H1 (cell line): ENCODE results near the gene POC1B. TPM values are rescaled to one million over a fixed set of nuclear protein-coding genes. Genes with fewer than 3 reads are reported as not detected.

ENCODE experiments used
- CTCF ChIA-PET: fragments of 300-600 bp; sonication (Branson Sonifier 250); formaldehyde crosslinking; loops from one replicate; lab custom pipeline; 2021; ENCODE audit not compliant: partially characterized antibody; lab: Charles Lee
- POLR2A ChIA-PET: fragments of 300-600 bp; sonication (Branson Sonifier 250); formaldehyde crosslinking; loops from one replicate; lab custom pipeline; 2021; ENCODE audit warnings: inconsistent platforms; ENCODE audit not compliant: partially characterized antibody; lab: Charles Lee
- DNase-seq, 2 experiments: peaks; one replicate each; pipeline versions ENCODE4 v3.0.0 to v3.0.0-alpha.2; 2010 to 2022; ENCODE audit warnings: low spot score in 2 of 2, low read depth in 1 of 2, mixed read lengths in 1 of 2
- FAIRE-seq: peaks from 2 replicates; lab custom pipeline; 2011; peaks lifted over from hg19 to GRCh38; lab: Jason Lieb, UNC
- H2AFZ ChIP-seq: 2 replicates; pipeline ENCODE4 v1.8.1; 2012; ENCODE audit warnings: low read length, inconsistent platforms
- H2AK5ac ChIP-seq: 2 replicates; pipeline ENCODE4 v1.6.1; 2013; ENCODE audit warnings: low read depth, low read length
- H2BK120ac ChIP-seq: replicated peaks from 2 replicates; pipeline ENCODE3; 2013; ENCODE audit warnings: low read depth, low read length, inconsistent platforms
- H2BK12ac ChIP-seq: 2 replicates; pipeline ENCODE4 v1.6.1; 2013; ENCODE audit warnings: low read depth, low read length
- H2BK15ac ChIP-seq: 2 replicates; pipeline ENCODE4 v1.6.1; 2013; ENCODE audit warnings: low read length
- H2BK20ac ChIP-seq: 2 replicates; pipeline ENCODE4 v1.6.1; 2013; ENCODE audit warnings: low read length
- H2BK5ac ChIP-seq: 2 replicates; pipeline ENCODE4 v1.6.1; 2013; ENCODE audit warnings: low read depth, low read length
- H3K14ac ChIP-seq: 2 replicates; pipeline ENCODE4 v1.6.1; 2013; ENCODE audit warnings: inconsistent platforms; ENCODE audit not compliant: insufficient read length
- H3K18ac ChIP-seq: 2 replicates; pipeline ENCODE4 v1.6.1; 2013; ENCODE audit warnings: low read length; ENCODE audit errors: extremely low read depth
- H3K23ac ChIP-seq: 2 replicates; pipeline ENCODE4 v1.6.1; 2013; ENCODE audit warnings: inconsistent platforms; ENCODE audit not compliant: insufficient read length
- H3K23me2 ChIP-seq: 2 replicates; pipeline ENCODE4 v1.6.1; 2013; ENCODE audit warnings: low read depth, low read length
- H3K27ac ChIP-seq: 2 replicates; pipeline ENCODE4 v1.6.1; 2011; ENCODE audit warnings: low read depth, low read length, inconsistent platforms
- H3K27me3 ChIP-seq, 4 experiments: replicated peaks in 1 of 4; 1 replicate in 1 of 4; 2 replicates in 3 of 4; pipeline versions ENCODE4 v1.6.1 to v1.8.1; 2011 to 2013; ENCODE audit warnings: low read length in 3 of 4, mild to moderate bottlenecking in 3 of 4, inconsistent platforms in 2 of 4, mixed read lengths in 2 of 4, moderate library complexity in 1 of 4; ENCODE audit not compliant: control insufficient read depth in 3 of 4, insufficient read depth in 3 of 4; ENCODE audit errors: extremely low read depth in 1 of 4
- H3K36me3 ChIP-seq, 4 experiments: 2 replicates each; pipeline versions ENCODE4 v1.6.1 to v1.8.1; 2011 to 2013; ENCODE audit warnings: mild to moderate bottlenecking in 4 of 4, low read length in 3 of 4, moderate library complexity in 2 of 4, control low read depth in 1 of 4, inconsistent platforms in 1 of 4; ENCODE audit not compliant: insufficient read depth in 4 of 4, control insufficient read depth in 2 of 4
- H3K4ac ChIP-seq: replicated peaks from 2 replicates; pipeline ENCODE3; 2013; ENCODE audit warnings: low read length, low read depth, mixed read lengths, inconsistent platforms; ENCODE audit not compliant: insufficient read length
- H3K4me1 ChIP-seq, 4 experiments: replicated peaks in 1 of 4; 1 replicate in 1 of 4; 2 replicates in 3 of 4; pipeline versions ENCODE4 v1.6.1 to v1.8.1; 2011 to 2013; ENCODE audit warnings: low read length in 3 of 4, inconsistent platforms in 2 of 4, mixed read lengths in 1 of 4; ENCODE audit not compliant: insufficient read depth in 4 of 4, control insufficient read depth in 3 of 4
- H3K4me2 ChIP-seq, 2 experiments: 2 replicates each; pipeline versions ENCODE4 v1.6.1 to v1.8.1; 2011 to 2013; ENCODE audit warnings: low read depth in 2 of 2, low read length in 2 of 2, control low read depth in 1 of 2, inconsistent platforms in 1 of 2, mild to moderate bottlenecking in 1 of 2; ENCODE audit not compliant: insufficient read depth in 1 of 2
- H3K4me3 ChIP-seq, 4 experiments: fragments of 200-600, 300-600 bp in 1 of 4; sonication (generic), shearing (Covaris generic), sonication (Bioruptor Twin) in 1 of 4; 2 replicates each; pipeline versions ENCODE4 v1.5.1 to v1.8.1; 2011 to 2016; ENCODE audit warnings: low read length in 4 of 4, low read depth in 3 of 4, control low read depth in 2 of 4, inconsistent platforms in 2 of 4, mild to moderate bottlenecking in 2 of 4, mixed read lengths in 1 of 4, moderate library complexity in 1 of 4; ENCODE audit not compliant: insufficient read depth in 2 of 4; ENCODE audit errors: extremely low read depth in 1 of 4
- H3K56ac ChIP-seq: replicated peaks from 2 replicates; pipeline ENCODE3; 2013; ENCODE audit warnings: low read depth, mild to moderate bottlenecking, mixed read lengths, low read length, inconsistent platforms; ENCODE audit not compliant: insufficient read length
- H3K79me1 ChIP-seq: 2 replicates; pipeline ENCODE4 v1.6.1; 2013; ENCODE audit warnings: low read depth, low read length, control low read depth
- H3K79me2 ChIP-seq, 2 experiments: 2 replicates each; pipeline versions ENCODE4 v1.6.1 to v1.8.1; 2012 to 2013; ENCODE audit warnings: low read length in 2 of 2, mild to moderate bottlenecking in 2 of 2, inconsistent platforms in 1 of 2; ENCODE audit not compliant: insufficient read depth in 2 of 2, control insufficient read depth in 1 of 2
- H3K9ac ChIP-seq, 4 experiments: replicated peaks in 1 of 4; 1 replicate in 1 of 4; 2 replicates in 3 of 4; pipeline versions ENCODE4 v1.6.1 to v1.8.1; 2011 to 2013; ENCODE audit warnings: low read depth in 3 of 4, low read length in 3 of 4, control low read depth in 2 of 4, mild to moderate bottlenecking in 2 of 4, moderate library complexity in 2 of 4, inconsistent platforms in 1 of 4; ENCODE audit errors: extremely low read depth in 1 of 4
- H3K9me3 ChIP-seq, 2 experiments: 2 replicates each; pipeline versions ENCODE4 v1.6.1 to v1.8.1; 2012 to 2013; ENCODE audit warnings: mild to moderate bottlenecking in 2 of 2, moderate library complexity in 2 of 2, control low read depth in 1 of 2, inconsistent platforms in 1 of 2, low read depth in 1 of 2, low read length in 1 of 2, mixed read lengths in 1 of 2; ENCODE audit not compliant: insufficient read depth in 2 of 2
- H4K20me1 ChIP-seq, 2 experiments: replicated peaks in 1 of 2; 2 replicates each; pipeline versions ENCODE3 to v1.8.1; 2011 to 2013; ENCODE audit warnings: inconsistent platforms in 2 of 2, low read length in 2 of 2, mild to moderate bottlenecking in 1 of 2; ENCODE audit not compliant: insufficient read depth in 2 of 2, control insufficient read depth in 1 of 2
- H4K5ac ChIP-seq: 2 replicates; pipeline ENCODE4 v1.6.1; 2013; ENCODE audit warnings: low read length, low read depth, mixed read lengths, inconsistent platforms; ENCODE audit not compliant: insufficient read length
- H4K8ac ChIP-seq: 2 replicates; pipeline ENCODE4 v1.8.0; 2013; ENCODE audit warnings: mild to moderate bottlenecking, moderate library complexity, low read length, inconsistent platforms; ENCODE audit not compliant: insufficient read depth; ENCODE audit errors: extremely low read depth
- H4K91ac ChIP-seq: replicated peaks from 2 replicates; pipeline ENCODE3; 2013; ENCODE audit warnings: low read length, mixed read lengths, inconsistent platforms; ENCODE audit not compliant: insufficient read length
- ASH2L ChIP-seq: fragments of 200-600, 300-600 bp; sonication (generic); IDR thresholded peaks from one replicate; pipeline ENCODE4 v1.7.1; 2017; ENCODE audit warnings: low read length
- BRCA1 ChIP-seq: IDR thresholded peaks from 2 replicates; pipeline ENCODE4 v1.6.1; 2012; ENCODE audit warnings: low read depth, low read length, improper control_type of control experiment
- GTF2F1 ChIP-seq: IDR thresholded peaks from 2 replicates; pipeline ENCODE4 v1.6.1; 2012; ENCODE audit warnings: low read depth, low read length, improper control_type of control experiment, borderline replicate concordance
- RNF2 ChIP-seq: fragments of 200-900, 300-1000 bp; sonication (generic); IDR thresholded peaks from 2 replicates; pipeline ENCODE4 v1.7.1; 2016; ENCODE audit warnings: borderline replicate concordance, low read depth, mild to moderate bottlenecking, antibody characterized with exemption, low read length; ENCODE audit not compliant: poor library complexity, severe bottlenecking; ENCODE audit errors: missing control alignments
- SAP30 ChIP-seq: fragments of 300-600 bp; sonication (generic); IDR thresholded peaks from 2 replicates; pipeline ENCODE4 v1.7.1; 2012; ENCODE audit warnings: low read length, moderate library complexity, mild to moderate bottlenecking, inconsistent platforms; ENCODE audit not compliant: insufficient read depth, insufficient replicate concordance
- SP4 ChIP-seq: IDR thresholded peaks from 2 replicates; pipeline ENCODE4 v1.6.1; 2012; ENCODE audit warnings: low read length, inconsistent platforms
- TCF12 ChIP-seq: IDR thresholded peaks from 2 replicates; pipeline ENCODE4 v1.6.1; 2011; ENCODE audit warnings: low read depth, mild to moderate bottlenecking, low read length
- WGBS, 2 experiments: shearing (Covaris generic) in 1 of 2; methylation state at CpG; one replicate each; pipeline versions ENCODE4 v1.1.6 to v1.1.7; 2013 to 2015; ENCODE audit warnings: low lambda C conversion rate in 2 of 2, mixed read lengths in 2 of 2, inconsistent platforms in 1 of 2, low coverage in 1 of 2, missing lambda C conversion rate in 1 of 2; ENCODE audit not compliant: insufficient replicate concordance in 2 of 2, insufficient coverage in 1 of 2, insufficient read length in 1 of 2; ENCODE audit errors: extremely low coverage in 1 of 2, missing lambda C conversion rate in 1 of 2; 5-methylcytosine and 5-hydroxymethylcytosine counted together
- polyA plus RNA-seq, 7 experiments: library from polyadenylated mRNA; depleted of rRNA in 3 of 7; stranded (reverse) in 5 of 7; unstranded in 2 of 7; fragments of >200 nt in 5 of 7; fragments of 200-250 nt in 2 of 7; gene quantifications; 1 replicate in 5 of 7; 2 replicates in 1 of 7; 4 replicates in 1 of 7; pipeline versions ENCODE4 v1.2.1 to v1.2.3, GENCODE V29; 2011 to 2013; ENCODE audit warnings: missing spikeins in 2 of 7, mixed read lengths in 2 of 7
- total RNA-seq: library from RNA; stranded (reverse); fragmentation: NEBNext Ultra II Directional; extraction: Animal tissue kit (Norgen Biotek cat#: 25700); gene quantifications from 2 replicates; pipeline ENCODE4 v1.2.1, GENCODE V29; 2021
- TF ChIP-seq, protein P1 (sequence below), 3 experiments: IDR thresholded peaks; 1 replicate in 2 of 3; 2 replicates in 1 of 3; pipeline versions ENCODE4 v1.5.1 to v1.6.1; 2011; ENCODE audit warnings: low read length in 3 of 3, mild to moderate bottlenecking in 3 of 3, inconsistent platforms in 2 of 3, low read depth in 1 of 3, moderate library complexity in 1 of 3; ENCODE audit not compliant: insufficient read depth in 1 of 3; ENCODE audit errors: control extremely low read depth in 1 of 3
- TF ChIP-seq, protein P2 (sequence below): IDR thresholded peaks from 2 replicates; pipeline ENCODE4 v1.6.1; 2012; ENCODE audit warnings: low read length, inconsistent platforms

Gene POC1B
- total and polyA plus RNA-seq, 2 of the 8 experiments (the other 6 are each of a cell fraction or from before 2014, with no cell fraction given): 7.5 to 16.3 TPM

DNA sequence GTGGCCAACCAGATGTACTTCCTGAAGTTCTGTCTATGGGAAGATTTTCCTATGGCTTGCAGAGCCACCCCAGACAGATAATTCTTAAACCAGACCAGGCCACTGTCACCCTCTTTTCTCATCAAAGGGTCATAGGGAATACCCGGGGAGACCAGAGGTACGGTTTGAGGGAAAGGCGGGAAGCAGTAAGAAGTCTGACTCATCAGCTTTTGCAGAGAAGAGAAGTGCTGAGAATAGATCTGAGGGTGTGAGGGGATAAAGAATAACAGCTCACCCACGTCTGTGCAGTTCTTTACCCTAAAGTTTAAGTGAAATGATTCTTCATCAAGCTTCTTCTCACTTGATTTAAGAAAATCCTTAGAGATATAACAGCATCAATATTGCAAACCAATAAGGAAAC lies 21.3 kb upstream of the POC1B start:
- Histone ChIP-seq H3K4me2 (no peak overlapping the region), H3K23me2 (no peaks in the 10 kb centered on the region), H4K5ac (no peak overlapping the region), H2BK20ac (no peak overlapping the region), H4K20me1 (no peaks in the 10 kb centered on the region), H2BK120ac (no peak overlapping the region), H3K18ac (no peak overlapping the region), H3K9me3 (no peaks in the 10 kb centered on the region), H2BK15ac (no peak overlapping the region), H3K14ac (no peak overlapping the region), H3K79me1 (no peaks in the 10 kb centered on the region), H3K56ac (no peak overlapping the region), H3K27ac (no peak overlapping the region), H3K4me1 (no peaks in the 10 kb centered on the region; a peak in 1 of 7 replicates), H3K27me3 (no peaks in the 10 kb centered on the region), H3K23ac (no peak overlapping the region), H3K79me2 (no peaks in the 10 kb centered on the region), H4K91ac (no peak overlapping the region), H2AK5ac (no peak overlapping the region), H3K9ac (no peak overlapping the region), H3K4ac (no peak overlapping the region), H2BK12ac (no peak overlapping the region), H3K4me3 (no peak overlapping the region), H2BK5ac (no peak overlapping the region), H2AFZ (no peak overlapping the region), H3K36me3 (no peaks in the 10 kb centered on the region), H4K8ac (no peak overlapping the region)
- WGBS, 2 experiments: 77% methylated on average over 4 of the region's 4 CpGs; no CpG with 5 or more reads in 1 of the 2 experiments
- ChIA-PET POLR2A (no interaction called here), CTCF (no interaction called here)
- TF ChIP-seq ASH2L (no peak), SP4 (no peak), BRCA1 (no peak), SAP30 (no peak), TCF12 (no peak), RNF2 (no peak), GTF2F1 (no peak)
- TF ChIP-seq, protein P1, sequence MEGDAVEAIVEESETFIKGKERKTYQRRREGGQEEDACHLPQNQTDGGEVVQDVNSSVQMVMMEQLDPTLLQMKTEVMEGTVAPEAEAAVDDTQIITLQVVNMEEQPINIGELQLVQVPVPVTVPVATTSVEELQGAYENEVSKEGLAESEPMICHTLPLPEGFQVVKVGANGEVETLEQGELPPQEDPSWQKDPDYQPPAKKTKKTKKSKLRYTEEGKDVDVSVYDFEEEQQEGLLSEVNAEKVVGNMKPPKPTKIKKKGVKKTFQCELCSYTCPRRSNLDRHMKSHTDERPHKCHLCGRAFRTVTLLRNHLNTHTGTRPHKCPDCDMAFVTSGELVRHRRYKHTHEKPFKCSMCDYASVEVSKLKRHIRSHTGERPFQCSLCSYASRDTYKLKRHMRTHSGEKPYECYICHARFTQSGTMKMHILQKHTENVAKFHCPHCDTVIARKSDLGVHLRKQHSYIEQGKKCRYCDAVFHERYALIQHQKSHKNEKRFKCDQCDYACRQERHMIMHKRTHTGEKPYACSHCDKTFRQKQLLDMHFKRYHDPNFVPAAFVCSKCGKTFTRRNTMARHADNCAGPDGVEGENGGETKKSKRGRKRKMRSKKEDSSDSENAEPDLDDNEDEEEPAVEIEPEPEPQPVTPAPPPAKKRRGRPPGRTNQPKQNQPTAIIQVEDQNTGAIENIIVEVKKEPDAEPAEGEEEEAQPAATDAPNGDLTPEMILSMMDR (IDR thresholded peaks at IDR 0.05; ENCODE audit: control extremely low read depth in 1 of 3, insufficient read depth in 1 of 3, low read depth in 1 of 3, low read length in 3 of 3): no peak
- TF ChIP-seq, protein P2, sequence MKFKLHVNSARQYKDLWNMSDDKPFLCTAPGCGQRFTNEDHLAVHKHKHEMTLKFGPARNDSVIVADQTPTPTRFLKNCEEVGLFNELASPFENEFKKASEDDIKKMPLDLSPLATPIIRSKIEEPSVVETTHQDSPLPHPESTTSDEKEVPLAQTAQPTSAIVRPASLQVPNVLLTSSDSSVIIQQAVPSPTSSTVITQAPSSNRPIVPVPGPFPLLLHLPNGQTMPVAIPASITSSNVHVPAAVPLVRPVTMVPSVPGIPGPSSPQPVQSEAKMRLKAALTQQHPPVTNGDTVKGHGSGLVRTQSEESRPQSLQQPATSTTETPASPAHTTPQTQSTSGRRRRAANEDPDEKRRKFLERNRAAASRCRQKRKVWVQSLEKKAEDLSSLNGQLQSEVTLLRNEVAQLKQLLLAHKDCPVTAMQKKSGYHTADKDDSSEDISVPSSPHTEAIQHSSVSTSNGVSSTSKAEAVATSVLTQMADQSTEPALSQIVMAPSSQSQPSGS: no peak
- FAIRE-seq: no peak
- no peak for DNase-seq
